ENCODE measurements around the gene YEATS4.

DNA sequence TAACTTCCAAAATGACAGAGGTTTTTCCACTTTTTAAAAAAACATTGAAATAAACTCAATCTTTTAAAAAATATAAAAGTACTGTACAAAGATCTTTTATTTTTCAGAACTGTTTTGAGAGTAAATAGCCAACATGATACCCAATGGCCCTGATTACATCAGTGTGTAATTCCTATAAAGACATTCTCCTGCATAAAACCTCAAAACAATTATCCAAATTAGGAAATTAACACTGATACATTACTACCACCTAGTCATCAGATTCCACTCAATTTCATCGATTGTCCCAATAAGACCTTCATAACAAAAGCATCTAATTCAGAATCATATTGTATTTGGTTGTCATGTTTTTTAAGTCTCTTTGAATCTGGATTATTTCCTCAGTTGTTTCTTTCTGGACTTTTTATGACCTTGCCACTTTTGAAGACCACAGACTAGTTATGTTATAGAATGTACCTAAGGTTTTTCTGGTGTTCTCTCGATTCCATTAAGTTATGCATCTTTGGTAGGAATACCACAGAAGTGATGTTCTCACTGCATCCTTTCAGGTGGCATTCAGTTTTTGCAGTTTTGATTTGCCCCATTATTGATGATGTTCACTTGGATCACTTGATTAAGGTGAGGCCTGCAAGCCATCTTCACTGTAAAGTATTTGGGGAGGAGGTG is 4.0 kb upstream of the YEATS4 start:
- TF ChIP-seq EP300 (IDR thresholded peaks at IDR 0.05), result no peak
- TF ChIP-seq, protein P1, sequence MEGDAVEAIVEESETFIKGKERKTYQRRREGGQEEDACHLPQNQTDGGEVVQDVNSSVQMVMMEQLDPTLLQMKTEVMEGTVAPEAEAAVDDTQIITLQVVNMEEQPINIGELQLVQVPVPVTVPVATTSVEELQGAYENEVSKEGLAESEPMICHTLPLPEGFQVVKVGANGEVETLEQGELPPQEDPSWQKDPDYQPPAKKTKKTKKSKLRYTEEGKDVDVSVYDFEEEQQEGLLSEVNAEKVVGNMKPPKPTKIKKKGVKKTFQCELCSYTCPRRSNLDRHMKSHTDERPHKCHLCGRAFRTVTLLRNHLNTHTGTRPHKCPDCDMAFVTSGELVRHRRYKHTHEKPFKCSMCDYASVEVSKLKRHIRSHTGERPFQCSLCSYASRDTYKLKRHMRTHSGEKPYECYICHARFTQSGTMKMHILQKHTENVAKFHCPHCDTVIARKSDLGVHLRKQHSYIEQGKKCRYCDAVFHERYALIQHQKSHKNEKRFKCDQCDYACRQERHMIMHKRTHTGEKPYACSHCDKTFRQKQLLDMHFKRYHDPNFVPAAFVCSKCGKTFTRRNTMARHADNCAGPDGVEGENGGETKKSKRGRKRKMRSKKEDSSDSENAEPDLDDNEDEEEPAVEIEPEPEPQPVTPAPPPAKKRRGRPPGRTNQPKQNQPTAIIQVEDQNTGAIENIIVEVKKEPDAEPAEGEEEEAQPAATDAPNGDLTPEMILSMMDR (IDR thresholded peaks at IDR 0.05), result no peak

Measured in gastroesophageal sphincter (tissue), 3 donors.